KOPT-K1 (cell line): Measurements from ENCODE around the gene DHX58.

Source experiments
- H3K27ac ChIP-seq: fragments of 200-600 bp; sonication (generic); 2 replicates; pipeline ENCODE4 v1.5.1; 2016; ENCODE audit warnings: antibody characterized with exemption, mild to moderate bottlenecking, low read depth, low read length; ENCODE audit not compliant: poor library complexity, severe bottlenecking
- H3K36me3 ChIP-seq: fragments of 200-600 bp; sonication (generic); 2 replicates; pipeline ENCODE4 v1.5.1; 2017; ENCODE audit warnings: antibody characterized with exemption, mild to moderate bottlenecking, low read length, moderate library complexity; ENCODE audit not compliant: insufficient read depth
- H3K9me3 ChIP-seq: fragments of 200-600 bp; sonication (generic); 2 replicates; pipeline ENCODE4 v1.5.1; 2017; ENCODE audit warnings: antibody characterized with exemption, low read length, mild to moderate bottlenecking; ENCODE audit not compliant: insufficient read depth, poor library complexity, severe bottlenecking

The DHX58 gene

DNA sequence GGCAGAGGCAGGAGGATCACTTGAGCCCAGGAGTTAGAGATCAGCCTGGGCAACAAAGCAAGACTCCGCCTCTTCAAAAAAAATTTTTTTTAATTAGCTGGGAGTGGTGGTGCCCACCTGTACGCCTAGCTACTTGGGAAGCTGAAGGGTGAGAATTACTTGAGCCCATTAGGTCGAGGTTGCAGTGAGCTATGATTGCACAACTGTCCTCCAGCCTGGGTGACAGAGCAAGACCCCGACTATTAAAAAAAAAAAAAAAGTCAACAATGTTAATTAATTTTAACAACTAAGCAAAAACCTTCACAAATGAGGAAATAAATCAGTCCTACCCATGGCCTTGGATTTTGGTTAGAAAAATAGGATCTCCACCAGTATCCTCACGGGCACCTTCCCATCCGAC is 5.4 kb downstream of the DHX58 start:
- Histone ChIP-seq H3K27ac (no peak overlapping the region), H3K36me3 (peaks cover 27% of the 10 kb centered on the region; the same call in 1 of the 2 replicates), H3K9me3 (no peaks in the 10 kb centered on the region)

DNA sequence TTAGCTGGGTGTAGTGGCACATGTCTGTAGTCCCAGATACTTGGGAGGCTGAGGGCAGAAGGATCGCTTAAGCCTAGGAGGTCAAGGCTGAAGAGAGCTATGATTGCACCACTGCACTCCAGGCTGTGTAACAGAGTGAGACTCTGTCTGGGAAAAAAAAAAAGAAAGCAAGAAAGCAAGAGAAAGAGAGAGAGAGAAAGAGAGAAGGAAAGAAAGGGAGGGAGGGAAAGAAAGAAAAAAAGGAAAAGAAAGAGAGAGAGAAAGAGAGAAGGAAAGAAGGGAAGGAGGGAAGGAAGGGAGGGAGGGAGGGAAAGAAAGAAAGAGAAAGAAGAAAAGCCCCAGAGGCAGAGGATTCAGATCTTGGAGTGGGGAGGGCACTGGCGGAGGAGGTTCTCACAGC is 6.5 kb downstream of the DHX58 start:
- Histone ChIP-seq H3K27ac (no peak overlapping the region), H3K9me3 (no peaks in the 10 kb centered on the region), H3K36me3 (peaks cover 27% of the 10 kb centered on the region; the same call in 1 of the 2 replicates)

DNA sequence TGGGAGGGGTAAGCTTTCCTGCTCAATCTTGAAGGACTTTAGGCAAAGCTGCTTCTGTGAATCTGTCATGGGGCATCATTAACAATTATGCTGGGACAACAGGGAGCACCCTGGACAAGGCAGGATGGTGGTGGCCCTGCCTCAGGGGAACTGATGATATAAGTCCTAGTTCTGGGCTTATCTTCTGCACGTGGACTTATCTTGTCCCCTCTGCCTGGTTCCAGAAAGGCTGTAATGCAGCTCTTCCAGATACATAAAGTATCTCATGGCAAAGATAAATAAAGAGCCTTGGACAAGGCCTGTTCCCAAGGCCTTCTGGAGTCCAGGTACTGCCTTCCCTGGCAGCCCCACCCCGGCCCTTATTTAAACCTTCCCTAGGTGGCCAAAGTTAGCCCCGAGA is 8.2 kb downstream of the DHX58 start:
- peaks cover 27% of the 10 kb centered on the region; the same call in 1 of the 2 replicates for H3K36me3 ChIP-seq
- H3K9me3 ChIP-seq, result no peaks in the 10 kb centered on the region
- H3K27ac ChIP-seq, result no peak overlapping the region

DNA sequence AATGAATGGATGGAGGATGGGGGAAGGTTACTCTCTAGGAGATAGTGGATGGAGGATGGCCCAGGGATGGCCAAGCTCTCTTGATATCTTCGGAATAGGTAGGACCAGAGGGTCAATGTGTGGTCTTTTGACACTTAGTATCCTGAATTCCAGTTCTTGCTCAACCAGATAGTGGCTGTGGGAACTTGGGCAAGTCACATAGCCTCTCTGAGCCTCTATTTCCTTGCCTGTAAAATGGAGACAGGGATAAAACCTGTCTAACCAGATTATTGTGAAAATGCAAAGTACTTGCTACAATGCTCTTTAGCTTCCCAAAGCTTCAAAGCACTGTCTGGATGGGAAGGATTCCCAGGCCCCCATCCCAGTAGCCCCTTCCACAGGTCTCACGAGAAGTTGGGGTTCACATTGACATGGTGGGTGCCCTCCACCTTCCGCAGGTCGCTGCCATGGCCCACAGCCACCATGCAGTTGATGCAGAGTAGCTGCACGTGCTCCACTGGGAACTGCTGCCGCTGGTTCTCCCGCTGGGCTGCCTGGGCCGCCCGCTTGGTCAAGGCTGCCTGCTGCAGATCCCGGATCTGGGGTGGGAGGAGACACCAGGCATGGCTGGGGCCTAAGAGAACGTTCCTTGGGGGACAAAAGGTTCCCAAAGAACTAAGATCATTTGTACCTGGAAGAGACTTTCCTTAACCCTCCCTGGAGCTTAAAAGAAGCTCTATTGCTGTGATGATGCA is 9.1 kb downstream of the DHX58 start:
- Histone ChIP-seq H3K9me3 (no peaks in the 10 kb centered on the region), H3K27ac (no peak overlapping the region), H3K36me3 (peaks cover 19% of the 10 kb centered on the region; the same call in 1 of the 2 replicates)

DNA sequence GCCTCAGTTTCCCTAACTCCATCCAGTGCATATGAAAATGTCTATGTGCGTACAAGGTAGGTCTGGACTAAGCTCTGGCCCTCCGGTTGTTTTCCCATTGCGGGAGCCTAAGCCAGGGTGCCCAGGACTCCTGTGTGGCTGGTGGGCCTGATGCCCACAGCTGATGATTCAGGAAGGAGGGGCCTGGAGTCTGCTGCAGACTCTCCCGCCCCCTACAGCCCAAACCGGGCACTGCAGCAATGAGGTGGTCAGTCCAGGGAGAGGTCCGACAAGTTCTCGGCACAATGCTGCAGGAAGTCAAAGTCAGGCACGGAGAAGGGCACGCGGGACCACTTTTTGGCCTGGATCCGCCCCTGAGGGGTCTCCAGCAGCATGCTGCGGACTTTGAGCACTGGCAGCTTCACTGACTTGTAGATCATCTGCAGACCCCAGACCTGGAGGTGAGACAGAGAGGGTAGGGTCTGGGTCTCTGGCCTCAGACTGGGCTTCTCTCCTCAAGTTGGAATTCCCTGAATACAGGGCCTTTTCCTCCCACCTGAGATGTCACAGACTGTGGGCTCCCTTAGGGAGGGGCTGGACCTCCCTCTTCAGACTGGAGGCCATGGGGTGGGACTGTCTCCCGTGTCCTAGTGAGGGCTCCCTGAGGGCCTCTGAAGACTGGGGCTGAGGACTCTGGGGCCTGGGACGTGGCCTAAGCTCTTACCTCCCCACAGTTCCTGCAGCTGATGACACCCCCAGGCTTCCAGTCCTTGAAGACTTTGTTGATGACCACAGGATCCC is 10.8 kb downstream of the DHX58 start:
- peaks cover 19% of the 10 kb centered on the region; the same call in 1 of the 2 replicates for H3K36me3 ChIP-seq
- no peak overlapping the region for H3K27ac ChIP-seq
- H3K9me3 ChIP-seq, result no peaks in the 10 kb centered on the region

DNA sequence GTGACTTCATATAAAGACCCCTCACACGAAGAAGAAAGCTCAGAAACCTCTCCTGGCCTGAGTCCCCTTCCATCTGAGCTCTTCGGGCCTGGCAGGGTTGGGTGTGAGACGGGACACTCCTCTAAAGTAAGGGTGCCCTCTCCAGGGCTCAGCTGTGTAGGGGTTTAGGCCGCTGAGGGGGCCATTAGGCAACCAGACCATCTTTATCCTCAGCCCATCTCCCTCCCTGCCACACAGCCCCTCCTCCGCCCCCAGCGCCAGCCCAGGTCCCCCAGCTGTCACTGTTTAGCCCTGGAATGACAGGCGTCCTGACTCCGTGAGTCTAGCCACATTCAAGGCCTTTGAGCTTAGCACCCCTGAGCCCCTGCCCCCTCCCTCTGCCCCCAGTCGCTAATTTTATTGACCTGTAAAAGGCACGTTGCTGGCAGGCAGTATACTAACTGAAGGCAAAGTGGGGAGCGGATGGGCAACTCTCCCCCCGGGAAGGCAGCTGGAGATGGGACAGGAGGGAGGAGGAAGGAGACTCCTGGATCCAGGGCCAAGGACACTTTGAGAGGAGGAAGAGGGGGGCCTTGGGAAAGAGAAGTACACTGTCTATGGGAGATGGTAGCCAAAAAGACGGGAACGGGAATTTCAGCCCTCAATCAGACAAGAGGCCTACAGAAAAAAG is 13.6 kb downstream of the DHX58 start:
- no peaks in the 10 kb centered on the region for H3K9me3 ChIP-seq
- H3K27ac ChIP-seq, result no peak overlapping the region
- H3K36me3 ChIP-seq, result peaks cover 7% of the 10 kb centered on the region; the same call in 1 of the 2 replicates

DNA sequence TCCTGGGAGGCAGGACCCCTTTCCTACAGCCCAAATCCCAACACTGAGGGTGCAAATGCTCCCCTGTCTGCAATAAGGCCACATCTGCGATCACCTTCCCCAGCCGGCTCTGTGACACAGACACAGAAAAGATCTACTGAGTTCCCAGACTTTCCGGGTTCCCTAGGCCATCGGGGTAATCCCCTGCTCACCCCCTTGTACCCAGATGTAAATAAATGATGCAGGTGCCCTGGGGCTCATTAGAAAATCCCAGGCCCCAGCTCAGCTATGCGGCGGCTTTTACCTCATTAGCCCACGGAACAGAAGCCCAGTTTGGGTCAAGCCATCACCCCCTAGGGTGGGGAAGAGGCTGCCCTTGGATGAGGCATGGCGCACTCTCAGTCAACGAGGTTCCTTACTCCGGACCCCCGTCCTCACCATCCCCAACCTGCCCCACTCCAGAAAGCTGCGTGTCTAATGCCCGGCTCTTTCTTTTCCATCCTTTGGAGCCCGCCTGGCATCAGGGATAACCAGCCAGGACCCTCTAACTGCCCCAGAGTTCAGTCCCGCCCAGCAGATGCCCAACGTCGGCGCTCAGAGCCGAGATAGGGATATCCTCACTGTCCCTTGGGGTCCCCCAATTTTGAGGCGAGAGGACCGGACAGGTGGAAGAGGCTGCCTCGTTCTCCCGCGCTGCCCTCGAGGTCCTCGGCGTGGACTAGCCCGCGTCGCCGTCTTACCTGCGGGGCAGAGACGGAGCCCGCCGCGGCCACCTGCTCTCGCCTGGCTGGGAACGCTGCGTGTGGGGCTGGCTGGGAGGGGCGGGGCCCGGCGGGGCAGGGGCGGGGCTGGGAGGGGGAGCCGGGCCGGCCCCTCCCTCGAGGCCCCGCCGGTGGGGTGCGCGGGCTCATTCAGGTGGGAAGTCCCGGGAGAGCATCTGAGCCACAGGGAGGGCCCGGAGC is 14.6 kb downstream of the DHX58 start, which contains the start of gene ZNF385C:
ZNF385C (minus strand) TSS at position 783 of the 941 bp plus-strand sequence. CDS start 35,417 bp downstream, outside the sequence.
- no peak within 1 kb of the TSS for H3K27ac ChIP-seq
- H3K9me3 ChIP-seq, result no peaks in the 10 kb centered on the region
- H3K36me3 ChIP-seq, result 0 out of 2 replicates have a peak, but pooled peaks cover 1% of the 10 kb centered on the region

DNA sequence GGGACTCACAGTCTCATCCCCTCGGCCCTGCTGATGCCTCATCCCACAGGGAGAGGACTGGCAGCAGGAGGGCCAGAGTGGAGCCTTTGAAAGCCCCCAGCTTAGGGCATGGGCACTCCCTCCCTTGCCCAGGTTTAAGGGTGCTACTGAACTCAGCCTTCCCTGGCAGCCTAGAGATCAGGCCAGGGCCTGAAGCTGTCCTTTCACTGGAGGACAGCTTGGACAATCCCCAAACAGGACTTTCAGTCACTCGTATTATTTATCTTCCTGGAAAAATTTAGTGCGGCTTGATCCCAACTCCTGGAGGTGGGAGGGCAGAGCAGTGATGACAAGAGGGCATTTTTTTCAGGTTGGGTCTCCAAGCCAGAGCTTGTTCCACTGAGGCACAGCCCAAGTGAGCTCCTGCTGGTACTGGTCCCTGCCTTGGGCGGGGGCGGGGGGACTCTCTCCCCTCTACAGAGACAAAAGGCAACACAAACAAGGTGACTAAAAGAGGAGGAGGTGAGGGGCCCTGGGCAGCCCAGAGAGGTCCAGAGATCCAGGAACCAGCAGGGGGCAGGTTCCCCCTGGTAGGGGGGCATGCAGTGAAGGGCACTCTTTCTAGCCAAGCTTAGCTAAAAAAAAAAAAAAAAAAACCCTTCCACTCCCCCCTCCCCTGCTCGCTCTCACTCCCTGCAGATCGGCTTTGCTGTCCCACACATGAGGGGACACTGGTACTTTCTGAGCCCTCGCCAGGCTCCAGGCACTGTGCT is 16.0 kb downstream of the DHX58 start:
- no peaks in the 10 kb centered on the region for H3K9me3 ChIP-seq
- no peak overlapping the region for H3K27ac ChIP-seq
- no peaks in the 10 kb centered on the region for H3K36me3 ChIP-seq

DNA sequence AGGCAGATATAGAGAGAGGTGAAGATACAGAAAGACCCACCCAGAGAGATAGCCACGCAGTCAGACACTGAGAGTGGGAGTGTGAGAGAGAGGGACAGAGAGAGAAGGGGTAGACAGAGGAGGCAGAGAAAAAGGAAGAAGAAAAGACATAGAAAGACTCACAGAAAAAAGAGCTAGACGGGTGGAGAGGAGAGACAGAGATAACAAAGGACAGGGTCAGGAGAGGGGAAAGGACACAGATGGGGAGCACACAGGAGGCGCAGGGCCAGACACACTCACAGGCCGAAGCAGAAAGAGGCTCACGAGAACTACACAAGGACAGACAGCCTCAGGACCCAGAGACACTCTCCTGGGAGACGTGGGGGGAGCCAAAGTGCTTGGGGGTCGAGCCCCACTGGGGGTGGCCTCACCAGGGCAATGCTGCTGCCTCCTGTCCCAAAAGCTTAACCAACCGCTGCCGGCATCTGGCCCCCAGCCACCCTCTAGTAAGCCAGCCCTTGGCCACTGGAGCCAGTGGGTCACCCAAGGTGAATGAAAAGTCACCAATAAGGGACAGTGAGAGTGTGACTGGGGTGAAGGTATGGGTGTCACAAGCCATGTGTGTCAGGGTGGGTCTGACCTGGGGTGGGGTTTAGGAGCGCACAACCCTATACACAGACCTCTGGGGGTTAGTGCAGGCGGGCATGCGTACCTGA is 18.0 kb downstream of the DHX58 start:
- H3K36me3 ChIP-seq, result no peaks in the 10 kb centered on the region
- no peak overlapping the region for H3K27ac ChIP-seq
- no peaks in the 10 kb centered on the region for H3K9me3 ChIP-seq

DNA sequence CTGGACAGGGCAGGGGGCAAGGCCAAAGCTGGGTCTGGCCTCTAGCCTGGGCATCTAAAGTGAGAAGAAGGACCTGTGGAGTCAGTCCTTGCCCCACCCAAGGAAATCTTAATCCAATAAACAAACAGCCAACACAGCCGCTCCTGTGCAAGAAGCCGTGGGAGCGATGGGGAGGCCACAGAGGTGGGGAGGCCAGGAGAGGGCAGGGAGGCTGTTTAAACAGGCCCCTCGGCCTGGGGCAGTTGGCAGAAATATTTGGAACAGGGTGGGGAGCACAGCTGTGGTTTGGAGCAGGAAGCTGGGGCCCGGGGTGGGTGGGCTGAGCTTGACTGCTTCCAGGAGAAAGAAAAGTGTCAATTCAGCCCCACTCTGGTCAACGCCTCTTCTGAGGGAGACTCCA is 19.6 kb downstream of the DHX58 start:
- Histone ChIP-seq H3K27ac (peak overlapping the region; percentile 37), H3K9me3 (no peaks in the 10 kb centered on the region)

DNA sequence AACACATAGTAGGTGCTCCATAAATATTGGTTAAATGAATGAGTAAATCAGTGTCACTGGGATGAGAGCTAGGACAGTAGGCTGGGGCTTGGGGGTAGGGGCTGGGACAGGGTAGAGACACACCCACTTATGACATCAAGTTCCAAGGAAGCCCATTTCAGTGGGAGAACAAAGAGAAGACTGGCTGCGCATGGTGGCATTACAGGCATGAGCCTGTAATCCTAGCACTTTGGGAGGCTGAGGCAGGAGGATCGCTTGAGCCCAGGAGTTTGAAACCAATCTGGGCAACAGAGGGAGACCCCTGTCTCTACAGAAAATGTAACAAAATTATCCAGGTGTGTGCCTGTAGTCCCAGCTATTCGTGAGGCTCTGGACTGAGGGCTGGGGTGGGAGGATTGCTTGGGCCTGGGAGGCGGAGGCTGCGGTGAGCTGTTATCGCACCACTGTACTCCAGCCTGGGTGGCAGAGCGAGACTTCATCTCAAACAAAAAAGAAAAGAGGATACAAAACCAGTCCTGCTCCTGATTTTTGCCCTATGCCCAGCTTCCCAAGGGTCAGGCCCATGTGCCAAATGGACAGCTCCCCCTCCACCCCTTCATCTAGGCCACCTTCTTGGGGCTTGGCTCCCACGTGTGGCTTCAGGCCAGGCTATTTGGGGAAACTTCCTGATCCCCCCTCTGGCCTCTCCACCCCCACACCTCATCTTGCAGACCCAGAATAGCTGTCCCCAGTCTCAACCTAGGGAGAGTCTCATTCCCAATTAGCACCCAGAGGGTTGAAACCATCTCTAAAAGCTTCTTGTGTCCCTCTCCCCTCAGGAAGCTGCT is 21.3 kb downstream of the DHX58 start:
- Histone ChIP-seq H3K36me3 (no peaks in the 10 kb centered on the region), H3K27ac (no peak overlapping the region), H3K9me3 (no peaks in the 10 kb centered on the region)

More for the DNA sequence above, 19.6 kb downstream of the DHX58 start:
- no peaks in the 10 kb centered on the region for H3K36me3 ChIP-seq

DNA sequence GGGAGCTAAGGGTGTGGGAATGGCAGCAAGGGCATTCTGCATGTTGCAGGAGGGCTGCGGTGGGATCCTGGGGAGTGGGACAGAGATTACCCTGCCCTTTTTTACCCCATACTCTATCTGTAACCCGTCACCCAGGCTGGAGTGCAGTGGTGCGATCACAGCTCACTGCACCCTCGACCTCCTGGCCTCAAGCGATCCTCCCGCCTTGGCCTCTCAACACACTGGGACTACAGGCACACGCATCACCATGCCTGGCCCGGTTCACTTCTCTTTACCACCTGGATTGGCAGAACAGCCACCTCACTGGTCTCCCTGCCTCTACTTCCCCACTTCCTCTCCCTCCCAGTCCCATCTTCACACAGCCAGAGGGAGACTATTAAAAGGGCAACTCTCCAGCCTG is 23.8 kb downstream of the DHX58 start:
- Histone ChIP-seq H3K27ac (no peak overlapping the region), H3K9me3 (no peaks in the 10 kb centered on the region), H3K36me3 (no peaks in the 10 kb centered on the region)
